ENCODE data around the gene HPS4. TPM values are rescaled to one million over a fixed set of nuclear protein-coding genes. Genes with fewer than 3 reads are reported as not detected.

HPS4 gene
- polyA plus RNA-seq, 1 experiment: 22.5 TPM

DNA sequence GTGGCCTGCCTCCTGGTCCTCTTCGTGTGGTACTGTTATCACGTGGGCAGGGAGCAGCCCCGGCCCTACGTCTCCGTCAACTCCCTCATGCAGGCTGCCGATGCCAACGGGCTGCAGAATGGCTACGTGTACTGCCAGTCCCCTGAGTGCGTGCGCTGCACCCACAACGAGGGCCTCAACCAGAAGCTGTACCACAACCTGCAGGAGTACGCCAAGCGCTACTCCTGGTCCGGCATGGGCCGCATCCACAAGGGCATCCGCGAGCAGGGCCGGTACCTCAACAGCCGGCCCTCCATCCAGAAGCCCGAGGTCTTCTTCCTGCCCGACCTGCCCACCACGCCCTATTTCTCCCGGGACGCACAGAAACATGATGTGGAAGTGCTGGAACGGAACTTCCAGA is 49.8 kb downstream of the HPS4 start:
- CTCF ChIA-PET: no interaction called here
- DNase-seq (ENCODE audit: low read depth): no peak
- Histone ChIP-seq H3K27me3 (ENCODE audit: control insufficient read depth, insufficient read depth, low read length) (no peaks in the 10 kb centered on the region), H3K4me3 (ENCODE audit: low read depth, low read length) (no peak overlapping the region), H3K36me3 (ENCODE audit: control insufficient read depth, insufficient read depth, low read length) (no peaks in the 10 kb centered on the region)
- TF ChIP-seq, protein P1, sequence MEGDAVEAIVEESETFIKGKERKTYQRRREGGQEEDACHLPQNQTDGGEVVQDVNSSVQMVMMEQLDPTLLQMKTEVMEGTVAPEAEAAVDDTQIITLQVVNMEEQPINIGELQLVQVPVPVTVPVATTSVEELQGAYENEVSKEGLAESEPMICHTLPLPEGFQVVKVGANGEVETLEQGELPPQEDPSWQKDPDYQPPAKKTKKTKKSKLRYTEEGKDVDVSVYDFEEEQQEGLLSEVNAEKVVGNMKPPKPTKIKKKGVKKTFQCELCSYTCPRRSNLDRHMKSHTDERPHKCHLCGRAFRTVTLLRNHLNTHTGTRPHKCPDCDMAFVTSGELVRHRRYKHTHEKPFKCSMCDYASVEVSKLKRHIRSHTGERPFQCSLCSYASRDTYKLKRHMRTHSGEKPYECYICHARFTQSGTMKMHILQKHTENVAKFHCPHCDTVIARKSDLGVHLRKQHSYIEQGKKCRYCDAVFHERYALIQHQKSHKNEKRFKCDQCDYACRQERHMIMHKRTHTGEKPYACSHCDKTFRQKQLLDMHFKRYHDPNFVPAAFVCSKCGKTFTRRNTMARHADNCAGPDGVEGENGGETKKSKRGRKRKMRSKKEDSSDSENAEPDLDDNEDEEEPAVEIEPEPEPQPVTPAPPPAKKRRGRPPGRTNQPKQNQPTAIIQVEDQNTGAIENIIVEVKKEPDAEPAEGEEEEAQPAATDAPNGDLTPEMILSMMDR (IDR thresholded peaks at IDR 0.05; ENCODE audit: insufficient read depth, low read depth, low read length): no peak
- POLR2A ChIA-PET: no interaction called here

DNA sequence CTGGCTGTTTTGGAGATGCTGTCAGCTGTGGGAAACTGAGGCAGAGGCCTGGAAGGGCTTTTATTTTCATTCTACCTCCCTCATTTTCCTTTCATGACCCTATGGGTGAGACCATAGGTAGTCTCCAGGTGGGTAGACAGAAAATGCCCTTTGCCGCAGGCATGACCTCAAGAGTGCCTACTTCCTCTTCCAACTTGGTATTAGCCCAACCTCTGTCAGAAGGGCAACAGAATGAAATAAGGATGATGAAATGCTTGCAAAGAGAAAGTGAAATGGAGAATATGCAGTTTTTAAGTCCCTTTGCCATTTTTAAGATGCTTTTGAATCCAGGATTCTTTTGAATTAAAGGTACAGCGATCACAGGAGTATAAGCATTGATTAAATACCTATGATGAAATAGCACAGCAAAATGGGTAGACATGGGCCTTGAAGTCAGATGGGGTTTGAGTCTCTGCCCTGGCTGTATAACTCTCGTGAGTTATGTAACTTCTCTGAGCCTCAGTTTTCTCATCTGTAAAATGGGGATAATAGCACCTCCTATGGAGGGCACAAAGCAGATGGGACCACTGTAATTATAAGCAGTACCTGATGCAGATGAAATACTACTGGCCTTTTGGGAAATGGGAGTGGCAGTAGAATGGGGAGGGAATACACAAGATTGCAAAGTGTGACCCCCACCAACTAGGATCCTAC is 50.8 kb downstream of the HPS4 start:
- POLR2A ChIA-PET: no interaction called here
- DNase-seq (ENCODE audit: low read depth): no peak
- CTCF ChIA-PET: interaction anchor here (3.7 kb wide), 1 partner anchor 28 kb away, joined by 23 read pairs; no protein-coding TSS in a partner anchor
- H3K36me3 ChIP-seq (ENCODE audit: control insufficient read depth, insufficient read depth, low read length): no peaks in the 10 kb centered on the region
- TF ChIP-seq, protein P1 (IDR thresholded peaks at IDR 0.05; ENCODE audit: insufficient read depth, low read depth, low read length): no peak
- no peaks in the 10 kb centered on the region for H3K27me3 ChIP-seq (ENCODE audit: control insufficient read depth, insufficient read depth, low read length)
- no peak overlapping the region for H3K4me3 ChIP-seq (ENCODE audit: low read depth, low read length)

- Histone ChIP-seq H3K36me3 (ENCODE audit: control insufficient read depth, insufficient read depth, low read length) (no peaks in the 10 kb centered on the region), H3K4me3 (ENCODE audit: low read depth, low read length) (no peak overlapping the region), H3K27me3 (ENCODE audit: control insufficient read depth, insufficient read depth, low read length) (no peaks in the 10 kb centered on the region)
- CTCF ChIA-PET: interaction anchor here (1.0 to 3.7 kb wide), 4 partner anchors 11 to 30 kb away, joined by 3 to 23 read pairs (median 4); no protein-coding TSS in a partner anchor
- TF ChIP-seq, protein P1 (IDR thresholded peaks at IDR 0.05; ENCODE audit: insufficient read depth, low read depth, low read length): no peak
- POLR2A ChIA-PET: interaction anchor here (0.6 to 0.9 kb wide), 2 partner anchors 8 to 17 kb away, joined by 3 read pairs; no protein-coding TSS in a partner anchor
- no peak for DNase-seq (ENCODE audit: low read depth)
Observed at GRCh38 chr22:26431261-26431995, 52.2 kb downstream of the HPS4 start.

GRCh38 chr22:26430600-26430999 is 53.0 kb downstream of the HPS4 start:
- CTCF ChIA-PET: interaction anchor here (0.7 to 3.7 kb wide), 6 partner anchors 10 to 1228 kb away, joined by 3 to 23 read pairs (median 4); no protein-coding TSS in a partner anchor
- no peaks in the 10 kb centered on the region for H3K36me3 ChIP-seq (ENCODE audit: control insufficient read depth, insufficient read depth, low read length)

More at GRCh38 chr22:26430600-26430999, 53.0 kb downstream of the HPS4 start:
- TF ChIP-seq, protein P1 (IDR thresholded peaks at IDR 0.05; ENCODE audit: insufficient read depth, low read depth, low read length): no peak
- Histone ChIP-seq H3K27me3 (ENCODE audit: control insufficient read depth, insufficient read depth, low read length) (peaks cover 3% of the 10 kb centered on the region; the same call in 1 of the 2 replicates), H3K4me3 (ENCODE audit: low read depth, low read length) (no peak overlapping the region)
- POLR2A ChIA-PET: interaction anchor here (0.9 kb wide), 1 partner anchor 9 kb away, joined by 3 read pairs; no protein-coding TSS in a partner anchor
- no peak for DNase-seq (ENCODE audit: low read depth)
